HepG2 (cell line): Measurements from ENCODE around the gene POLH. TPM values are rescaled to one million over a fixed set of nuclear protein-coding genes. Genes with fewer than 3 reads are reported as not detected.
A peak's percentile ranks its signal among the peaks of the same experiment; 100 is the strongest.

ENCODE experiments used
- ATAC-seq: fragments of 200-7000 bp; cut with Tn5 transposase; 3 replicates; pipeline ENCODE4 v1.9.1; 2020; ENCODE audit warnings: mild to moderate bottlenecking, moderate library complexity
- BruUV-seq: library from RNA; stranded (reverse); fragments of 400-500 nt; replicated peaks from 2 replicates; lab custom pipeline; 2021; lab: Mats Ljungman, UMichigan
- CTCF ChIA-PET: fragments of 300-600 bp; formaldehyde crosslinking; extraction: SDS; loops from one replicate; lab custom pipeline; 2021; ENCODE audit warnings: low total read pairs, inconsistent platforms, low intra/inter-chr PET ratio; lab: Yijun Ruan, JAX
- POLR2A ChIA-PET: fragments of 350-600 bp; sonication (Branson Sonifier 250); formaldehyde crosslinking; loops from one replicate; lab custom pipeline; 2020; ENCODE audit warnings: antibody characterized with exemption, inconsistent platforms; lab: Yijun Ruan, JAX
- DNase-seq: peaks from one replicate; pipeline ENCODE4 v3.0.0-alpha.2; 2015; ENCODE audit warnings: low spot score
- FAIRE-seq: peaks from 3 replicates; lab custom pipeline; 2011; peaks lifted over from hg19 to GRCh38; lab: Jason Lieb, UNC
- H2AFZ ChIP-seq: one replicate; pipeline ENCODE4 v1.6.1; 2011; ENCODE audit warnings: low read length, inconsistent platforms
- H3K27ac ChIP-seq: fragments of 300-600 bp; 3 replicates; pipeline ENCODE4 v1.8.0; 2011; ENCODE audit warnings: mixed run types, mild to moderate bottlenecking, mixed read lengths, low read length, inconsistent platforms; ENCODE audit not compliant: insufficient read depth; ENCODE audit errors: extremely low read length
- H3K27me3 ChIP-seq, 2 experiments: fragments of 200-600 bp in 1 of 2; 2 replicates in 1 of 2; 3 replicates in 1 of 2; pipeline versions ENCODE4 v1.6.0 to v1.8.0; 2011; ENCODE audit warnings: low read length in 2 of 2, mild to moderate bottlenecking in 2 of 2, moderate library complexity in 2 of 2, inconsistent platforms in 1 of 2; ENCODE audit not compliant: insufficient read depth in 2 of 2, control insufficient read depth in 1 of 2
- H3K36me3 ChIP-seq, 2 experiments: fragments of 200-600 bp in 1 of 2; replicated peaks in 1 of 2; 2 replicates in 1 of 2; 3 replicates in 1 of 2; pipeline versions ENCODE4 v1.5.1 to v1.8.0; 2011; ENCODE audit warnings: low read length in 2 of 2, inconsistent platforms in 1 of 2; ENCODE audit not compliant: insufficient read depth in 2 of 2, control insufficient read depth in 1 of 2
- H3K4me1 ChIP-seq: 2 replicates; pipeline ENCODE4 v1.5.1; 2012; ENCODE audit warnings: low read length, inconsistent platforms; ENCODE audit not compliant: insufficient read depth
- H3K4me2 ChIP-seq: 2 replicates; pipeline ENCODE4 v1.6.0; 2011; ENCODE audit warnings: low read depth, low read length, inconsistent platforms
- H3K4me3 ChIP-seq, 3 experiments: fragments of 200-600 bp in 1 of 3; sonication (generic), shearing (Covaris generic) in 1 of 3; replicated peaks in 1 of 3; 2 replicates each; pipeline ENCODE4 v1.5.1; 2011 to 2016; ENCODE audit warnings: low read length in 3 of 3, inconsistent platforms in 2 of 3, low read depth in 2 of 3, mild to moderate bottlenecking in 2 of 3, control low read depth in 1 of 3, mixed read lengths in 1 of 3; ENCODE audit not compliant: insufficient read depth in 1 of 3
- H3K79me2 ChIP-seq: one replicate; pipeline ENCODE4 v1.6.1; 2011; ENCODE audit warnings: low read length, inconsistent platforms; ENCODE audit not compliant: insufficient read depth
- H3K9ac ChIP-seq: 2 replicates; pipeline ENCODE4 v1.6.0; 2011; ENCODE audit warnings: mild to moderate bottlenecking, low read depth, low read length, inconsistent platforms; ENCODE audit not compliant: insufficient read depth
- H3K9me3 ChIP-seq: 2 replicates; pipeline ENCODE4 v1.5.1; 2012; ENCODE audit warnings: mild to moderate bottlenecking, low read length
- H4K20me1 ChIP-seq: 2 replicates; pipeline ENCODE4 v1.6.0; 2011; ENCODE audit warnings: inconsistent platforms, mild to moderate bottlenecking, low read length, moderate library complexity; ENCODE audit not compliant: insufficient read depth
- CBX5 ChIP-seq: sonication (generic); formaldehyde crosslinking; IDR thresholded peaks from 2 replicates; pipeline ENCODE4 v1.4.0; 2020; ENCODE audit warnings: missing genetic modification reagents, borderline replicate concordance
- DPF2 ChIP-seq: sonication (generic); formaldehyde crosslinking; IDR thresholded peaks from 2 replicates; pipeline ENCODE4 v1.4.0; 2020; ENCODE audit warnings: mild to moderate bottlenecking, low read depth, missing genetic modification reagents, borderline replicate concordance
- EED ChIP-seq: sonication (generic); formaldehyde crosslinking; IDR thresholded peaks from 2 replicates; pipeline ENCODE4 v1.5.0; 2020; ENCODE audit warnings: mild to moderate bottlenecking, missing genetic modification reagents
- GFI1 ChIP-seq: sonication (generic); formaldehyde crosslinking; IDR thresholded peaks from 2 replicates; pipeline ENCODE4 v1.5.0; 2020; ENCODE audit warnings: missing genetic modification reagents, mild to moderate bottlenecking, borderline replicate concordance
- MEIS1 ChIP-seq: sonication (generic); formaldehyde crosslinking; IDR thresholded peaks from 2 replicates; pipeline ENCODE4 v1.9.0; 2021; ENCODE audit warnings: mild to moderate bottlenecking, missing genetic modification reagents, moderate library complexity, borderline replicate concordance
- NFKB2 ChIP-seq: sonication (generic); formaldehyde crosslinking; IDR thresholded peaks from 2 replicates; pipeline ENCODE4 v1.4.0; 2020; ENCODE audit warnings: missing genetic modification reagents, borderline replicate concordance
- PAWR ChIP-seq: sonication (generic); formaldehyde crosslinking; IDR thresholded peaks from 2 replicates; pipeline ENCODE4 v1.4.0; 2020; ENCODE audit warnings: missing genetic modification reagents, mild to moderate bottlenecking, borderline replicate concordance
- REL ChIP-seq: sonication (generic); formaldehyde crosslinking; conservative IDR thresholded peaks from 2 replicates; pipeline ENCODE4 v1.8.0; 2022; ENCODE audit warnings: mild to moderate bottlenecking, missing genetic modification reagents, moderate library complexity
- SIX4 ChIP-seq: sonication (generic); formaldehyde crosslinking; IDR thresholded peaks from 2 replicates; pipeline ENCODE4 v1.4.0; 2020; ENCODE audit warnings: missing genetic modification reagents
- TRIM24 ChIP-seq: sonication (generic); formaldehyde crosslinking; IDR thresholded peaks from 2 replicates; pipeline ENCODE4 v1.8.0; 2022; ENCODE audit warnings: mild to moderate bottlenecking, missing genetic modification reagents
- ZNF674 ChIP-seq: sonication (generic); formaldehyde crosslinking; IDR thresholded peaks from 2 replicates; pipeline ENCODE4 v1.5.0; 2020; ENCODE audit warnings: low read depth, mild to moderate bottlenecking, missing genetic modification reagents
- WGBS: methylation state at CpG from one replicate; pipeline ENCODE4 v1.1.6; 2017; ENCODE audit warnings: low lambda C conversion rate; 5-methylcytosine and 5-hydroxymethylcytosine counted together
- in situ Hi-C: cut with HindIII; loops from 2 replicates; pipeline ENCODE4 v1.10.0; 2017; ENCODE audit warnings: low pct_unique_long_range_greater_than_20kb; ENCODE audit not compliant: extremely low pct_ligation_motif_present
- intact Hi-C: fragments of 100-400 bp; cut with micrococcal nuclease; formaldehyde crosslinking; loops from one replicate; pipeline ENCODE4 v1.10.0; 2022; ENCODE audit not compliant: unreplicated experiment
- polyA plus RNA-seq, 8 experiments: library from polyadenylated mRNA; depleted of rRNA in 3 of 8; stranded (reverse) in 7 of 8; unstranded in 1 of 8; fragments of >200 nt; fragmentation: Illumina TruSeq in 4 of 8; extraction: Trizol in 4 of 8; gene quantifications; 2 replicates each; pipeline versions ENCODE4 v1.2.1 to v1.2.3, GENCODE V29; 2011 to 2016; ENCODE audit warnings: low read depth in 4 of 8, missing spikeins in 1 of 8, mixed read lengths in 1 of 8; ENCODE audit not compliant: insufficient read depth in 1 of 8
- total RNA-seq, 5 experiments: library from RNA; depleted of rRNA; stranded (reverse); fragments of >200 nt; fragmentation: Illumina TruSeq; extraction: Trizol; gene quantifications; 2 replicates each; pipeline ENCODE4 v1.2.3, GENCODE V29; 2016; ENCODE audit warnings: low read depth in 1 of 5
- TF ChIP-seq, protein P1 (sequence below): sonication (generic); formaldehyde crosslinking; IDR thresholded peaks from 2 replicates; pipeline ENCODE4 v1.8.0; 2022; ENCODE audit warnings: missing genetic modification reagents, low read depth, mild to moderate bottlenecking, borderline replicate concordance
- TF ChIP-seq, protein P2 (sequence below): sonication (generic); formaldehyde crosslinking; IDR thresholded peaks from 2 replicates; pipeline ENCODE4 v1.5.0; 2020; ENCODE audit warnings: mild to moderate bottlenecking, missing genetic modification reagents
- TF ChIP-seq, protein P3 (sequence below): sonication (generic); formaldehyde crosslinking; IDR thresholded peaks from 2 replicates; pipeline ENCODE4 v1.4.0; 2020; ENCODE audit warnings: low read depth, missing genetic modification reagents
- TF ChIP-seq, protein P4 (sequence below): sonication (generic); formaldehyde crosslinking; IDR thresholded peaks from 2 replicates; pipeline ENCODE4 v1.8.0; 2022; ENCODE audit warnings: mild to moderate bottlenecking, missing genetic modification reagents

POLH gene
- total and polyA plus RNA-seq, 2 of the 13 experiments (the other 11 are each of a cell fraction or from before 2014, with no cell fraction given), result 11.6 to 25.0 TPM

DNA sequence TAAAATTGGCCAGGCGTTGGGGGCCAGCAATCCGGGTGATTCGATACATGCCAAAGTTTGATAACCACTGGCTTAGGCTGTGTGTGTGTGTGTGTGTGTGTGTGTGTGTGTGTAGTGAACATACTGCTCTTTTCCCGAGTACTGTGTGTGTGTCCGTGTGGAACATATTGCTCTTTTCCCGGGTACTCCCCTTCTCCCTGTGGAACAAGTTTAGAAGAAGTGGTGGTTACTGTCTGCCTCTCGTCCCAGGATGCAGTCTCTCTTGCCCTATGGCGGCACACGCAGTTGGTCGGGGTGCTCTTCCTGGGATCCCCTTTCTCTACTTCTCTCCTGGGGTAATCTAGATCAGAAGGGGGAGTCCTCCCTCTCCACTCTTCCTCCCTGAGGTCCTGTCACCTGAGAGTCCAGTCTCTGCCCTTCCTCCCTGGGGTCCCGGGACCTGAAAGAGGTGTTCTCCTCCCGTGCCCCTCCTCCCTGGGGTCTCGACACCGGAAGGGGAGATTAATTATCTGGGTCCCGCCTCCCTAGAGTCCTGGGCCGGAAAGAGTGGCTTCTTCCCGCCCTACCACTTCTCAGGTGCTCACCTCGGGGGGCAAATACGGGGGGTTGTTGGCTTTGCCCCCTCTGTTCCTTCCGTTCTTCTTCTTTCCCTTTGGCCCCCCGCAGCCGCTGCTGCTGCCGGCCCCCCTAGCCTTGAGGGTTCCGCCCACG lies 52.6 kb downstream of the POLH start:
- H3K4me3 ChIP-seq, result peak overlapping the region; percentile 59 to 89 (median 85)
- peak overlapping the region; percentile 91 for H3K9ac ChIP-seq
- peaks cover 36% of the 10 kb centered on the region for H3K4me1 ChIP-seq
- in situ Hi-C loops (no loop called here), intact Hi-C loops (loop anchor here (5.0 kb wide), 1 partner anchor 456 kb away; the partner anchor contains the start of gene SRF)
- CTCF ChIA-PET, result no interaction called here
- peaks cover 23 to 29% of the 10 kb centered on the region in 2 experiments for H3K36me3 ChIP-seq
- 4% methylated on average over 25 of the region's 25 CpGs for whole genome bisulfite sequencing
- POLR2A ChIA-PET, result interaction anchor here (0.8 to 3.0 kb wide), 32 partner anchors 9 to 1065 kb away, joined by 3 to 55 read pairs (median 7); partner anchors contain the start of genes ABCC10, HSP90AB1, LRRC73 and MRPS18A
- peak; percentile 68 for DNase-seq
- ATAC-seq, result peak; percentile 10; the same call in 2 of the 3 replicates
- H3K27me3 ChIP-seq, result no peaks in the 10 kb centered on the region; a peak in 1 of 5 replicates
- no peaks in the 10 kb centered on the region for H3K9me3 ChIP-seq
- peaks cover 17% of the 10 kb centered on the region for H3K79me2 ChIP-seq
- TSS peak; percentile 66 for BruUV-seq
- no peak overlapping the region for H2AFZ ChIP-seq
- FAIRE-seq, result no peak
- peak overlapping the region; percentile 98 for H3K4me2 ChIP-seq
- peak overlapping the region; percentile 79 for H3K27ac ChIP-seq
- H4K20me1 ChIP-seq, result no peaks in the 10 kb centered on the region
- TF ChIP-seq CBX5 (CRISPR knock-in tag), result no peak
- TF ChIP-seq MEIS1 (CRISPR knock-in tag), result 0 out of 2 replicates have a peak, but pooled peaks have one; percentile 3
- TF ChIP-seq REL (CRISPR knock-in tag), result no peak
- TF ChIP-seq SIX4, result no peak
- no peak for TF ChIP-seq NFKB2 (CRISPR knock-in tag)
- TF ChIP-seq DPF2 (CRISPR knock-in tag), result no peak
- TF ChIP-seq, protein P1, sequence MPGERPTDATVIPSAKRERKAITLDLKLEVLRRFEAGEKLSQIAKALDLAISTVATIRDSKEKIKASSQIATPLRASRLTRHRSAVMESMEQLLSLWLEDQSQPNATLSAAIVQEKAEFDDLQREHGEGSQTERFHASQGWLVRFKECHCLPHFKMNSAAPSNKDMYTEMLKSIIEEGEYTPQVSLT, result no peak
- TF ChIP-seq PAWR, result no peak
- TF ChIP-seq, protein P2, sequence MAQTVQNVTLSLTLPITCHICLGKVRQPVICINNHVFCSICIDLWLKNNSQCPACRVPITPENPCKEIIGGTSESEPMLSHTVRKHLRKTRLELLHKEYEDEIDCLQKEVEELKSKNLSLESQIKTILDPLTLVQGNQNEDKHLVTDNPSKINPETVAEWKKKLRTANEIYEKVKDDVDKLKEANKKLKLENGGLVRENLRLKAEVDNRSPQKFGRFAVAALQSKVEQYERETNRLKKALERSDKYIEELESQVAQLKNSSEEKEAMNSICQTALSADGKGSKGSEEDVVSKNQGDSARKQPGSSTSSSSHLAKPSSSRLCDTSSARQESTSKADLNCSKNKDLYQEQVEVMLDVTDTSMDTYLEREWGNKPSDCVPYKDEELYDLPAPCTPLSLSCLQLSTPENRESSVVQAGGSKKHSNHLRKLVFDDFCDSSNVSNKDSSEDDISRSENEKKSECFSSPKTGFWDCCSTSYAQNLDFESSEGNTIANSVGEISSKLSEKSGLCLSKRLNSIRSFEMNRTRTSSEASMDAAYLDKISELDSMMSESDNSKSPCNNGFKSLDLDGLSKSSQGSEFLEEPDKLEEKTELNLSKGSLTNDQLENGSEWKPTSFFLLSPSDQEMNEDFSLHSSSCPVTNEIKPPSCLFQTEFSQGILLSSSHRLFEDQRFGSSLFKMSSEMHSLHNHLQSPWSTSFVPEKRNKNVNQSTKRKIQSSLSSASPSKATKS (CRISPR knock-in tag), result no peak
- no peak for TF ChIP-seq GFI1 (CRISPR knock-in tag)
- TF ChIP-seq, protein P3, sequence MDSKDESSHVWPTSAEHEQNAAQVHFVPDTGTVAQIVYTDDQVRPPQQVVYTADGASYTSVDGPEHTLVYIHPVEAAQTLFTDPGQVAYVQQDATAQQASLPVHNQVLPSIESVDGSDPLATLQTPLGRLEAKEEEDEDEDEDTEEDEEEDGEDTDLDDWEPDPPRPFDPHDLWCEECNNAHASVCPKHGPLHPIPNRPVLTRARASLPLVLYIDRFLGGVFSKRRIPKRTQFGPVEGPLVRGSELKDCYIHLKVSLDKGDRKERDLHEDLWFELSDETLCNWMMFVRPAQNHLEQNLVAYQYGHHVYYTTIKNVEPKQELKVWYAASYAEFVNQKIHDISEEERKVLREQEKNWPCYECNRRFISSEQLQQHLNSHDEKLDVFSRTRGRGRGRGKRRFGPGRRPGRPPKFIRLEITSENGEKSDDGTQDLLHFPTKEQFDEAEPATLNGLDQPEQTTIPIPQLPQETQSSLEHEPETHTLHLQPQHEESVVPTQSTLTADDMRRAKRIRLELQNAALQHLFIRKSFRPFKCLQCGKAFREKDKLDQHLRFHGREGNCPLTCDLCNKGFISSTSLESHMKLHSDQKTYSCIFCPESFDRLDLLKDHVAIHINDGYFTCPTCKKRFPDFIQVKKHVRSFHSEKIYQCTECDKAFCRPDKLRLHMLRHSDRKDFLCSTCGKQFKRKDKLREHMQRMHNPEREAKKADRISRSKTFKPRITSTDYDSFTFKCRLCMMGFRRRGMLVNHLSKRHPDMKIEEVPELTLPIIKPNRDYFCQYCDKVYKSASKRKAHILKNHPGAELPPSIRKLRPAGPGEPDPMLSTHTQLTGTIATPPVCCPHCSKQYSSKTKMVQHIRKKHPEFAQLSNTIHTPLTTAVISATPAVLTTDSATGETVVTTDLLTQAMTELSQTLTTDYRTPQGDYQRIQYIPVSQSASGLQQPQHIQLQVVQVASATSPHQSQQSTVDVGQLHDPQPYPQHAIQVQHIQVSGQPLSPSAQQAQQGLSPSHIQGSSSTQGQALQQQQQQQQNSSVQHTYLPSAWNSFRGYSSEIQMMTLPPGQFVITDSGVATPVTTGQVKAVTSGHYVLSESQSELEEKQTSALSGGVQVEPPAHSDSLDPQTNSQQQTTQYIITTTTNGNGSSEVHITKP (CRISPR knock-in tag), result 0 out of 2 replicates have a peak, but pooled peaks have one; percentile 10
- TF ChIP-seq ZNF674 (CRISPR knock-in tag), result no peak
- no peak for TF ChIP-seq TRIM24 (CRISPR knock-in tag)
- TF ChIP-seq EED (CRISPR knock-in tag), result no peak
- TF ChIP-seq, protein P4, sequence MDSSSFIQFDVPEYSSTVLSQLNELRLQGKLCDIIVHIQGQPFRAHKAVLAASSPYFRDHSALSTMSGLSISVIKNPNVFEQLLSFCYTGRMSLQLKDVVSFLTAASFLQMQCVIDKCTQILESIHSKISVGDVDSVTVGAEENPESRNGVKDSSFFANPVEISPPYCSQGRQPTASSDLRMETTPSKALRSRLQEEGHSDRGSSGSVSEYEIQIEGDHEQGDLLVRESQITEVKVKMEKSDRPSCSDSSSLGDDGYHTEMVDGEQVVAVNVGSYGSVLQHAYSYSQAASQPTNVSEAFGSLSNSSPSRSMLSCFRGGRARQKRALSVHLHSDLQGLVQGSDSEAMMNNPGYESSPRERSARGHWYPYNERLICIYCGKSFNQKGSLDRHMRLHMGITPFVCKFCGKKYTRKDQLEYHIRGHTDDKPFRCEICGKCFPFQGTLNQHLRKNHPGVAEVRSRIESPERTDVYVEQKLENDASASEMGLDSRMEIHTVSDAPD (CRISPR knock-in tag), result peak; percentile 16; the same call in 1 of the 2 replicates
